A673 (cell line): ENCODE data around the gene GTF2H1. TPM values are rescaled to one million over a fixed set of nuclear protein-coding genes. Genes with fewer than 3 reads are reported as not detected.

Experiments used
- BruUV-seq: library from RNA; stranded (reverse); fragments of 400-500 nt; replicated peaks from 2 replicates; lab custom pipeline; 2021; lab: Mats Ljungman, UMichigan
- CTCF ChIA-PET: fragments of 300-600 bp; sonication (Branson Sonifier 250); formaldehyde crosslinking; loops from one replicate; lab custom pipeline; 2022; ENCODE audit warnings: antibody characterized with exemption; lab: Charles Lee
- POLR2A ChIA-PET: fragments of 300-600 bp; sonication (Branson Sonifier 250); formaldehyde crosslinking; loops from one replicate; lab custom pipeline; 2022; ENCODE audit warnings: antibody characterized with exemption; ENCODE audit not compliant: low non-redundant PET; lab: Charles Lee
- DNase-seq: peaks from one replicate; pipeline ENCODE4 v3.0.0-alpha.2; 2015; ENCODE audit warnings: low spot score
- H3K27ac ChIP-seq: fragments of 200-600 bp; sonication (generic); 2 replicates; pipeline ENCODE4 v1.5.1; 2016; ENCODE audit warnings: mixed run types, low read depth, mild to moderate bottlenecking, mixed read lengths, antibody characterized with exemption, low read length; ENCODE audit not compliant: poor library complexity, severe bottlenecking
- H3K27me3 ChIP-seq: fragments of 200-600 bp; sonication (generic); replicated peaks from 2 replicates; pipeline ENCODE4 v1.6.1; 2017; ENCODE audit warnings: mixed run types, low read depth, mild to moderate bottlenecking, mixed read lengths, antibody characterized with exemption, low read length; ENCODE audit not compliant: insufficient read depth, poor library complexity
- H3K36me3 ChIP-seq: fragments of 200-600 bp; sonication (generic); 2 replicates; pipeline ENCODE4 v1.6.1; 2016; ENCODE audit warnings: mixed run types, mild to moderate bottlenecking, mixed read lengths, antibody characterized with exemption, low read length; ENCODE audit not compliant: insufficient read depth, poor library complexity, severe bottlenecking
- H3K4me1 ChIP-seq: fragments of 200-600 bp; sonication (generic); 2 replicates; pipeline ENCODE4 v1.6.1; 2017; ENCODE audit warnings: mixed run types, mild to moderate bottlenecking, mixed read lengths, antibody characterized with exemption, low read length; ENCODE audit not compliant: insufficient read depth, poor library complexity, severe bottlenecking
- H3K4me3 ChIP-seq: fragments of 200-600 bp; sonication (generic); 2 replicates; pipeline ENCODE4 v1.5.1; 2016; ENCODE audit warnings: low read depth, mixed run types, mild to moderate bottlenecking, mixed read lengths, low read length; ENCODE audit not compliant: poor library complexity, severe bottlenecking
- H3K9me3 ChIP-seq: fragments of 200-600 bp; sonication (generic); 2 replicates; pipeline ENCODE4 v1.6.1; 2016; ENCODE audit warnings: mixed run types, low read depth, mild to moderate bottlenecking, mixed read lengths, antibody characterized with exemption, low read length; ENCODE audit not compliant: poor library complexity, severe bottlenecking
- EZH2 ChIP-seq: fragments of 200-600 bp; sonication (generic); IDR thresholded peaks from 2 replicates; pipeline ENCODE4 v1.6.1; 2017; ENCODE audit warnings: borderline replicate concordance, low read depth, mild to moderate bottlenecking, mixed read lengths, antibody characterized with exemption, low read length; ENCODE audit not compliant: poor library complexity, severe bottlenecking
- intact Hi-C: fragments of 100-400 bp; cut with micrococcal nuclease; formaldehyde crosslinking; loops from one replicate; pipeline ENCODE4 v1.10.0; 2022; ENCODE audit not compliant: unreplicated experiment
- total RNA-seq: library from RNA; stranded (reverse); gene quantifications from 2 replicates; pipeline ENCODE4 v1.2.3, GENCODE V29; 2021
- TF ChIP-seq, protein P1 (sequence below): fragments of 300-800, 200-600 bp; sonication (generic); conservative IDR thresholded peaks from 2 replicates; pipeline ENCODE4 v1.5.1; 2017; ENCODE audit warnings: low read depth, mild to moderate bottlenecking, antibody characterized with exemption, low read length, moderate library complexity, mixed read lengths

GTF2H1 gene
- total RNA-seq, 1 experiment from 2014 or later: 56.2 TPM

GRCh38 chr11:18282626-18283025 lies 39.7 kb upstream of the GTF2H1 start:
- intact Hi-C loops: no loop called here
- H3K36me3 ChIP-seq: peaks cover 14% of the 10 kb centered on the region
- POLR2A ChIA-PET: no interaction called here
- no peak overlapping the region for H3K27ac ChIP-seq
- CTCF ChIA-PET: no interaction called here
- no peak for TF ChIP-seq EZH2
- TF ChIP-seq, protein P1, sequence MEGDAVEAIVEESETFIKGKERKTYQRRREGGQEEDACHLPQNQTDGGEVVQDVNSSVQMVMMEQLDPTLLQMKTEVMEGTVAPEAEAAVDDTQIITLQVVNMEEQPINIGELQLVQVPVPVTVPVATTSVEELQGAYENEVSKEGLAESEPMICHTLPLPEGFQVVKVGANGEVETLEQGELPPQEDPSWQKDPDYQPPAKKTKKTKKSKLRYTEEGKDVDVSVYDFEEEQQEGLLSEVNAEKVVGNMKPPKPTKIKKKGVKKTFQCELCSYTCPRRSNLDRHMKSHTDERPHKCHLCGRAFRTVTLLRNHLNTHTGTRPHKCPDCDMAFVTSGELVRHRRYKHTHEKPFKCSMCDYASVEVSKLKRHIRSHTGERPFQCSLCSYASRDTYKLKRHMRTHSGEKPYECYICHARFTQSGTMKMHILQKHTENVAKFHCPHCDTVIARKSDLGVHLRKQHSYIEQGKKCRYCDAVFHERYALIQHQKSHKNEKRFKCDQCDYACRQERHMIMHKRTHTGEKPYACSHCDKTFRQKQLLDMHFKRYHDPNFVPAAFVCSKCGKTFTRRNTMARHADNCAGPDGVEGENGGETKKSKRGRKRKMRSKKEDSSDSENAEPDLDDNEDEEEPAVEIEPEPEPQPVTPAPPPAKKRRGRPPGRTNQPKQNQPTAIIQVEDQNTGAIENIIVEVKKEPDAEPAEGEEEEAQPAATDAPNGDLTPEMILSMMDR: no peak
- no peak overlapping the region for H3K4me3 ChIP-seq
- H3K4me1 ChIP-seq: no peaks in the 10 kb centered on the region
- DNase-seq: no peak
- no TSS peak for BruUV-seq
- no peaks in the 10 kb centered on the region for H3K9me3 ChIP-seq
- no peaks in the 10 kb centered on the region for H3K27me3 ChIP-seq

DNA sequence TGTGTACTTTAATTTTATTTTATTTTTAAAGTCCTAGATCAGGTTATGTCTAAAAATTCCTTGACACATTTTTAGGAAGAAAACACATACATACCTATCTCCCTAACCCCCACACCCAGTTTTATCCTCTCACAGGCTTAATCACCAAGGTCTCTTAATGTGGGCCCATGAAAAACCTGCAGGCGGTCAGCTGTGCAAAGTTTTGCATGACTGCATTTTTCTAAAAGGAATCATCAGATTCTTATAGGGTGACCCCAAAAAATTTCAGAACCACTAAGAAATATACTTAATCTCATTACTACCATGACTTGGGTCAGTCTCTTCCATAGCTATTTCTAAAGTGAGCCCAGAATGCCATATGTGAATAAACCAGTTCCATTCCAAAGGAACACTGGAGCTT lies 36.5 kb upstream of the GTF2H1 start:
- no TSS peak for BruUV-seq
- H3K36me3 ChIP-seq: peaks cover 19% of the 10 kb centered on the region
- no peaks in the 10 kb centered on the region for H3K27me3 ChIP-seq
- H3K4me1 ChIP-seq: no peaks in the 10 kb centered on the region
- no peak for DNase-seq
- intact Hi-C loops: no loop called here
- POLR2A ChIA-PET: interaction anchor here (0.6 kb wide), 1 partner anchor 67 kb away, joined by 3 read pairs; no protein-coding TSS in a partner anchor
- H3K27ac ChIP-seq: no peak overlapping the region
- TF ChIP-seq EZH2: no peak
- TF ChIP-seq, protein P1: no peak
- CTCF ChIA-PET: no interaction called here
- H3K9me3 ChIP-seq: no peaks in the 10 kb centered on the region
- no peak overlapping the region for H3K4me3 ChIP-seq

GRCh38 chr11:18288911-18289310 lies 33.5 kb upstream of the GTF2H1 start:
- BruUV-seq: no TSS peak
- intact Hi-C loops: no loop called here
- no peaks in the 10 kb centered on the region for H3K4me1 ChIP-seq
- no peaks in the 10 kb centered on the region for H3K9me3 ChIP-seq
- ChIA-PET CTCF (no interaction called here), POLR2A (no interaction called here)
- no peaks in the 10 kb centered on the region for H3K27me3 ChIP-seq
- no peak for DNase-seq
- TF ChIP-seq, protein P1: no peak
- TF ChIP-seq EZH2: no peak
- H3K36me3 ChIP-seq: peaks cover 28% of the 10 kb centered on the region
- H3K27ac ChIP-seq: no peak overlapping the region
- H3K4me3 ChIP-seq: no peak overlapping the region
